NB4 (cell line): ENCODE data around the gene SLC25A21.

Experiments
- CTCF ChIP-seq: IDR thresholded peaks from one replicate; pipeline ENCODE4 v1.5.1; 2012; ENCODE audit warnings: low read depth, low read length
- MAX ChIP-seq: IDR thresholded peaks from 2 replicates; pipeline ENCODE4 v1.6.1; 2011; ENCODE audit warnings: low read depth, low read length
- POLR2A ChIP-seq: IDR thresholded peaks from 2 replicates; pipeline ENCODE4 v1.6.1; 2011; ENCODE audit warnings: mild to moderate bottlenecking; ENCODE audit not compliant: insufficient read length; ENCODE audit errors: extremely low read depth

GRCh38 chr14:37019488-37019887 is 152.9 kb downstream of the SLC25A21 start:
- TF ChIP-seq CTCF (no peak), POLR2A (no peak), MAX (no peak)
